GM12801 (cell line): ENCODE measurements around the gene MON1A.

ENCODE experiments used
- TF ChIP-seq, protein P1 (sequence below): IDR thresholded peaks from one replicate; pipeline ENCODE4 v1.5.1; 2011; ENCODE audit warnings: control low read depth; ENCODE audit not compliant: insufficient read length; ENCODE audit errors: extremely low read depth

The MON1A gene

DNA sequence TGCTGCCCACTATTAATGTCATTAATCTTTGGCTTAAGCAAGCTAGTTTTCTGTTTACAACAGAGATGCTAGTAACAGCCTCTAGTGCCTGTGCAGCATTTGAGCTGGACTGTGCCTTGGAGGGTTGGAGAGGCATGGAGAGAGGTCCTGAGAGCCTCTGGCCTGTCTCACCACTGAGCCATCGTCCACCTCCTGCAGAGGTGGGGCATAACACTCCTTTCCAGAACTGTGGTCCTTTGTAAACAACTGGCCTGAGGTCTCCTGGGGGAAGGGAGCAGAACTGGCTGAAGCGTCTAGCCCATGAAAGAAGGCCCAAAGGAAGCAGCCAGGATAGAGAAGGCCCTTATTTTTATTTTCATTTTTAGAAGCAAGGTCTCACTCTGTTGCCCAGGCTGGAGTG, 49.9 kb downstream of the MON1A start:
- TF ChIP-seq, protein P1, sequence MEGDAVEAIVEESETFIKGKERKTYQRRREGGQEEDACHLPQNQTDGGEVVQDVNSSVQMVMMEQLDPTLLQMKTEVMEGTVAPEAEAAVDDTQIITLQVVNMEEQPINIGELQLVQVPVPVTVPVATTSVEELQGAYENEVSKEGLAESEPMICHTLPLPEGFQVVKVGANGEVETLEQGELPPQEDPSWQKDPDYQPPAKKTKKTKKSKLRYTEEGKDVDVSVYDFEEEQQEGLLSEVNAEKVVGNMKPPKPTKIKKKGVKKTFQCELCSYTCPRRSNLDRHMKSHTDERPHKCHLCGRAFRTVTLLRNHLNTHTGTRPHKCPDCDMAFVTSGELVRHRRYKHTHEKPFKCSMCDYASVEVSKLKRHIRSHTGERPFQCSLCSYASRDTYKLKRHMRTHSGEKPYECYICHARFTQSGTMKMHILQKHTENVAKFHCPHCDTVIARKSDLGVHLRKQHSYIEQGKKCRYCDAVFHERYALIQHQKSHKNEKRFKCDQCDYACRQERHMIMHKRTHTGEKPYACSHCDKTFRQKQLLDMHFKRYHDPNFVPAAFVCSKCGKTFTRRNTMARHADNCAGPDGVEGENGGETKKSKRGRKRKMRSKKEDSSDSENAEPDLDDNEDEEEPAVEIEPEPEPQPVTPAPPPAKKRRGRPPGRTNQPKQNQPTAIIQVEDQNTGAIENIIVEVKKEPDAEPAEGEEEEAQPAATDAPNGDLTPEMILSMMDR, result no peak

DNA sequence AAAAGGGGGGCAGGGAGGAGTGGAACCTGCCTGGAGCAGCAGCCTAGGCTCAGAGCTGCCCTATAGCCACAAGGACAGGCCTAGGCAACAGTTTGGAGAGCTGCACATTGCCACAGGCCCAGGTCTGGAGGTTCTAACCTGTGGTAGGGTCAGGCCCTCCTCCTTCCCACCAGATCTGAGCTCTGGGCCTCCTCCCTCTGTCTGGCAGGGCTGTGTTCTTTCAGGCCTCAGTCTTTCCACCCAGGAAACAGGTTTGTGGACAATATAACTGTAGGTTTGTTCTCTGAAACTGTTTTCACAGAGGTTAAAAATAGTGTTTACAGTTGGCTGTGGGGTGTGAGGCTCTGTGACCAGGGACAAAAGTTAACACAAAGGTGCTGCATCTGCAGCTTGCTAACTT, 50.9 kb downstream of the MON1A start:
- TF ChIP-seq, protein P1, result no peak

DNA sequence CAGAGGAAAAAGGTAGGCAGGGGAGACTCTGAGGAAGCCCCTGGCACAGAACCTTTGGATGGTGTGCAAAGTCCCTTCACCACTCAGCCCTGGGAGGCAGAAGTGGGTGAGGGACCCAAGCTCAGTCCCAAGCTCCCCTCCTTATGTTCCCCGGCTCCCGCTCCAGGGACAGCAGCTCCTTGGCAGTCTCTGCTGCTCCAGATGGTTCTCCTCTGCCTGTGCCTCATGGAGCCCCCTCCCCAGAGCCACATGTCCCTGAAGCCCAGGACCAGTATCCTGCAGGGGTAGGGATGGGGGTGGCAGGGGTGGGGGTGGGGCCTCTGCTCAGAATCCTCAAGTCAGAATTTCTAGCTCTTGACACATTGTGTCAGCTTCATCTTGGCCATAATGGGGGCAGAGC, 51.9 kb downstream of the MON1A start:
- TF ChIP-seq, protein P1, result no peak

DNA sequence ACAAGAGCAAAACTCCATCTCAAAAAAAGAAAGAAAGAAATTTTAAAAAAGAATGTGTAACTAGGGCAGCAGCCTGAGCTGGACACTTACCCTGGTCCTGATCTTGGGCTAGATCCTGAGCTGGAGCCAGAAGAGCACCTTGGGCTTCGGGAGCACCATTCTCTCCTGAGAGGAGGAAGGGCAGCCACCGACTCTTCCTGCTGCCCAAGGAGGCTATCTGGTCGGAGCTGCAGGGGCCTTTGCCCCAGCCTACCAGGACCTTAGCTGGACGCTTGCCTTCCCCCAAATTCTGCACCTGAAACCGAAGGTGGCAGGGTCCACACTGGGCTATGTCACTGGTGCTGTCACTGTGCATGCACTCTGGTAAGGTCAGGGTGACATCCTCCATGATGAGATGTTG, 53.0 kb downstream of the MON1A start:
- TF ChIP-seq, protein P1, result no peak

DNA sequence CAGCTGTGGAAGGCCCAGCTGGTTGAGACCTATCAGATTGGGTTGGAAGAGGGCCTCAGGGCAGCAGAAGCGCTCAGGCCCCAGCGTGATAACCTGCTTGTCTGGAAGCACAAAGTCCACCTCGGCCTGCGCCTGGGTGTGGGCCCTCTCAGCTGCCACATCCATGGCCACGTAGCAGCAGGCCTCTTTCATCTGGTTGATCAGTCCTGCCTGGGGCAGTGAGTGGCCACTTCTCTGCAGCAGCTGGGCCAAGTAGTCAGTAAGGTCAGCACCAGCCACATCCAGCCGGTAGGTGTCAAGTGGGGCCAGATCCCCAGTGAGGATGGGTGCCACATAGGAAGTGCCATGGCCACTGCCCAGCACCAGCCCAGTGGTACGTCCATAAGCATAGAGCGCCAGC, 56.0 kb downstream of the MON1A start:
- TF ChIP-seq, protein P1, result no peak

DNA sequence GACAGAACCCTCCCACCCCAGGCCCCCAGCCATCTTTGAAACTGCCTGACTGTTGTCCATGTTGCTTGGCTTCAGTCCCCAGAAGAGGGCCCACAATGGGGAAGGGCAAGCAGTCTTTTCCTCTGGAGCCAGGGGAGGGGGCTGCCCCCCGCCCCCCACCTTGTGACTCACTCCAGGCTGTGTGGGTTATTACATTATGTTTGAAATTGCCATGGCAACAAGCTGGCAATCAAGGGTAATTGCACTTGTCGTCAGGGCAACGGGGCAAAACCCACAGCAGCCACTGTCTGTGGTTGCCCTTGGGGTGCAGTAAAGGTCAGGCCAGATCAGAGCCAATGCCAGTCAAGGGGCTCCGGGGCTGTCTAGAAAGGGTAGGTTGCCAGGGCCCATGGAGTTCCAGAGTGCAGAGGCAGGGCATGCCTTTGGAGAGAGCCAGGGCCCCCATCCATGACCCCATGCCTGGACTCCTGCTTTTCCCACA, 56.8 kb downstream of the MON1A start:
- TF ChIP-seq, protein P1, result no peak

DNA sequence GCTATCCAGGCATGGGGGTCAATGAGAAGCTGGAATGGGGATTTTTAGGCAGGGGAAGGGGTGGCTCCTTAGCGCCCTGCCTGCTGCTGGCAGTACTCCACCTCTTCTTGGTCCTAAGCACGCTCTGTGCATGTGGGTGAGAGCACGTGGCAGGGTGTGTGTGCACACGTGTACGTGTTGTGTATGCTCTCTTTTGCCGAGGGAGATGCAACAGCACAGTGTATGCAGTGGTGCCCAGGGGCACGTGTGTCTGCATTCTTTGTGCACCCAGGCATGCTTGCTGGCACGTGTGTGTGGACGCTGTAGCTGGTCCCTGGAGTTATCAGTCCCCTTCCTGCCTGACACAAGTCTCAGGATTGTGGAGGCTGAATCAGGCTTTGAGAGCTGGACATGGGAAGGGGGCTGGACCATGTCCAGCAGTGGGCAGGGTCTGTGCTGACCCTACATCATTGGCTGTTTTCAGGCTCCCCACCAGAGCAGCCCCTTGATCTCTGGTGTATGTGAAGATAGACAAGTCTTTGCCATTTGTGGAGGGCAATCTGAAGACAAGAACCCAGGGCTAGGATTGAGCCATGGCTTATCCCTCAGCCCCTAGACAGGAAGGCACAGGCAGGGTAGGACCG, 58.0 kb downstream of the MON1A start:
- TF ChIP-seq, protein P1, result no peak
